Activated CD4-positive, alpha-beta T cell treated with anti-CD3 and anti-CD28 coated beads, Interleukin-2, Interleukin-6, amounts not matched to agents 100 ng/mL and 50 ng/mL, durations not matched to agents 16 hours and 8 hours (primary cell): ENCODE measurements around the gene KRTAP17-1.
"Not testable (repeated sequence)": the region's sequence is repeated elsewhere in the genome, so short reads cannot be mapped to it uniquely, and the experiment has no call there.

Source experiments
- DNase-seq: peaks from one replicate; pipeline ENCODE4 v3.0.0-alpha.2; 2020

Gene KRTAP17-1

GRCh38 chr17:41301916-41302901, 13.3 kb downstream of the KRTAP17-1 start, which contains the start of gene KRTAP29-1:
Gene KRTAP29-1, minus strand, starts transcription at chr17:41302851. Its CDS starts 0 bp downstream, at chr17:41302851.
- no peak for DNase-seq

GRCh38 chr17:41301204-41301790, 14.2 kb downstream of the KRTAP17-1 start:
- DNase-seq: no peak

GRCh38 chr17:41298458-41299135, 16.9 kb downstream of the KRTAP17-1 start:
- no peak for DNase-seq

GRCh38 chr17:41296846-41297245, 18.7 kb downstream of the KRTAP17-1 start:
- DNase-seq: no peak

- no peak for DNase-seq
Measured at GRCh38 chr17:41294016-41294415, 21.5 kb downstream of the KRTAP17-1 start.

- no peak for DNase-seq
Measured at GRCh38 chr17:41287050-41287449, 28.5 kb downstream of the KRTAP17-1 start.

GRCh38 chr17:41284546-41284945, 31.0 kb downstream of the KRTAP17-1 start:
- DNase-seq: no peak

GRCh38 chr17:41284043-41284442, 31.5 kb downstream of the KRTAP17-1 start:
- DNase-seq: no peak

GRCh38 chr17:41278176-41278955, 37.1 kb downstream of the KRTAP17-1 start:
- no peak for DNase-seq

- not testable (repeated sequence) for DNase-seq
Measured at GRCh38 chr17:41275648-41276190, 39.8 kb downstream of the KRTAP17-1 start, which contains the start of gene KRTAP9-7. Gene KRTAP9-7, plus strand, starts transcription at chr17:41275698. Its CDS starts 0 bp downstream, at chr17:41275698.

GRCh38 chr17:41271858-41272257, 43.7 kb downstream of the KRTAP17-1 start:
- DNase-seq: no peak

GRCh38 chr17:41271323-41271722, 44.2 kb downstream of the KRTAP17-1 start:
- not testable (repeated sequence) for DNase-seq

- no peak for DNase-seq
Measured at GRCh38 chr17:41267711-41268110, 47.8 kb downstream of the KRTAP17-1 start.

- DNase-seq: no peak
Measured at GRCh38 chr17:41265078-41265477, 50.4 kb downstream of the KRTAP17-1 start, which contains the start of gene KRTAP9-6. Gene KRTAP9-6, plus strand, starts transcription at chr17:41265378. Its CDS starts 0 bp downstream, at chr17:41265378.
